NCI-H774 (cell line): ENCODE data around the gene SYAP1.
"Not testable (repeated sequence)": the region's sequence is repeated elsewhere in the genome, so short reads cannot be mapped to it uniquely, and the experiment has no call there.

Source experiments
- DNase-seq: peaks from one replicate; lab custom pipeline; 2025; lab: John Stamatoyannopoulos, UW

Gene SYAP1

GRCh38 chrX:16779815-16780214 is 60.4 kb downstream of the SYAP1 start:
- not testable (repeated sequence) for DNase-seq

- no peak for DNase-seq
Measured at GRCh38 chrX:16783452-16783851, 64.0 kb downstream of the SYAP1 start.

GRCh38 chrX:16784440-16784839 is 65.0 kb downstream of the SYAP1 start:
- DNase-seq, result not testable (repeated sequence)

- no peak for DNase-seq
Measured at GRCh38 chrX:16785247-16786138, 66.1 kb downstream of the SYAP1 start.

GRCh38 chrX:16786139-16786790 is 66.9 kb downstream of the SYAP1 start, which contains the start of gene TXLNG:
Gene TXLNG (plus strand): TSS chrX:16786466. CDS start chrX:16786488, 22 bp downstream.
- peak; percentile 95 for DNase-seq

GRCh38 chrX:16786791-16787735 is 67.7 kb downstream of the SYAP1 start:
- DNase-seq, result no peak

GRCh38 chrX:16788477-16788876 is 69.1 kb downstream of the SYAP1 start:
- DNase-seq, result no peak

GRCh38 chrX:16796298-16796697 is 76.9 kb downstream of the SYAP1 start:
- DNase-seq, result no peak

- no peak for DNase-seq
Measured at GRCh38 chrX:16797358-16797757, 77.9 kb downstream of the SYAP1 start.

GRCh38 chrX:16797841-16798240 is 78.4 kb downstream of the SYAP1 start:
- no peak for DNase-seq

- DNase-seq, result no peak
Measured at GRCh38 chrX:16804923-16805464, 85.6 kb downstream of the SYAP1 start.

- DNase-seq, result no peak
Measured at GRCh38 chrX:16807548-16807947, 88.1 kb downstream of the SYAP1 start.

- DNase-seq, result no peak
Measured at GRCh38 chrX:16807976-16808542, 88.6 kb downstream of the SYAP1 start.

- no peak for DNase-seq
Measured at GRCh38 chrX:16814597-16814996, 95.2 kb downstream of the SYAP1 start.
